ENCODE data around the gene SH2D1A.
"Not testable (repeated sequence)": the region's sequence is repeated elsewhere in the genome, so short reads cannot be mapped to it uniquely, and the experiment has no call there.

SH2D1A gene

GRCh38 chrX:124332481-124333424, 13.6 kb upstream of the SH2D1A start, which contains the start of gene TEX13D:
TSS of gene TEX13D (plus strand) at chrX:124332660. CDS start at chrX:124332918, 258 bp downstream.
- TF ChIP-seq, protein P1, sequence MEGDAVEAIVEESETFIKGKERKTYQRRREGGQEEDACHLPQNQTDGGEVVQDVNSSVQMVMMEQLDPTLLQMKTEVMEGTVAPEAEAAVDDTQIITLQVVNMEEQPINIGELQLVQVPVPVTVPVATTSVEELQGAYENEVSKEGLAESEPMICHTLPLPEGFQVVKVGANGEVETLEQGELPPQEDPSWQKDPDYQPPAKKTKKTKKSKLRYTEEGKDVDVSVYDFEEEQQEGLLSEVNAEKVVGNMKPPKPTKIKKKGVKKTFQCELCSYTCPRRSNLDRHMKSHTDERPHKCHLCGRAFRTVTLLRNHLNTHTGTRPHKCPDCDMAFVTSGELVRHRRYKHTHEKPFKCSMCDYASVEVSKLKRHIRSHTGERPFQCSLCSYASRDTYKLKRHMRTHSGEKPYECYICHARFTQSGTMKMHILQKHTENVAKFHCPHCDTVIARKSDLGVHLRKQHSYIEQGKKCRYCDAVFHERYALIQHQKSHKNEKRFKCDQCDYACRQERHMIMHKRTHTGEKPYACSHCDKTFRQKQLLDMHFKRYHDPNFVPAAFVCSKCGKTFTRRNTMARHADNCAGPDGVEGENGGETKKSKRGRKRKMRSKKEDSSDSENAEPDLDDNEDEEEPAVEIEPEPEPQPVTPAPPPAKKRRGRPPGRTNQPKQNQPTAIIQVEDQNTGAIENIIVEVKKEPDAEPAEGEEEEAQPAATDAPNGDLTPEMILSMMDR (IDR thresholded peaks at IDR 0.05; ENCODE audit: low read depth, low read length), result no peak
- no peak for DNase-seq
- Histone ChIP-seq H3K27ac (no peak within 1 kb of the TSS), H3K9me3 (ENCODE audit: severe bottlenecking) (no peaks in the 10 kb centered on the region), H3K36me3 (no peaks in the 10 kb centered on the region), H3K27me3 (ENCODE audit: insufficient read depth, low read depth, severe bottlenecking) (peaks cover 35% of the 10 kb centered on the region), H3K4me3 (ENCODE audit: low read depth, low read length) (no peak within 1 kb of the TSS)

- Histone ChIP-seq H3K9me3 (ENCODE audit: severe bottlenecking) (no peaks in the 10 kb centered on the region), H3K4me3 (ENCODE audit: low read depth, low read length) (no peak overlapping the region), H3K27ac (no peak overlapping the region), H3K36me3 (no peaks in the 10 kb centered on the region), H3K27me3 (ENCODE audit: insufficient read depth, low read depth, severe bottlenecking) (peaks cover 35% of the 10 kb centered on the region)
- TF ChIP-seq, protein P1 (IDR thresholded peaks at IDR 0.05; ENCODE audit: low read depth, low read length), result no peak
- no peak for DNase-seq
Observed at GRCh38 chrX:124333862-124334261, 12.5 kb upstream of the SH2D1A start.

DNA sequence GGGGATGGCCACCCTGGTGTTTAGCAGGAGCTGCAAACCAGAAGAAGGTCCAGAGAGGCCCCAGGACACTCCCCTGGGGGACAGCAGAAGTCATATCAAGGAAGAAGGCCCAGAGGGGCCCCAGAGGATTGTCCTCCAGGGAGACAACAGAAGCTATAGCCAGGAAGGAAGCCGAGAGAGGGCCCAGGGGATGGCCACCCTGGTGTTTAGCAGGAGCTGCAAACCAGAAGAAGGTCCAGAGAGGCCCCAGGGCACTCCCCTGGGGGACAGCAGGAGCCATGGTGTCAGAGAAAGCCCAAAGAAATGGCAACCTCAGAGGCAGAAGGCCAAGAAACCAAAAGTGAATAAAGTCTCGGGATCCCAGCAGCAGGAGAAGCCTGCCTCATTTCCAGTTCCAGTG, 11.8 kb upstream of the SH2D1A start:
- DNase-seq; H3K27ac ChIP-seq; H3K4me3 ChIP-seq (ENCODE audit: low read depth, low read length); H3K36me3 ChIP-seq; H3K9me3 ChIP-seq (ENCODE audit: severe bottlenecking): not testable (repeated sequence)
- peaks cover 41% of the 10 kb centered on the region for H3K27me3 ChIP-seq (ENCODE audit: insufficient read depth, low read depth, severe bottlenecking)

DNA sequence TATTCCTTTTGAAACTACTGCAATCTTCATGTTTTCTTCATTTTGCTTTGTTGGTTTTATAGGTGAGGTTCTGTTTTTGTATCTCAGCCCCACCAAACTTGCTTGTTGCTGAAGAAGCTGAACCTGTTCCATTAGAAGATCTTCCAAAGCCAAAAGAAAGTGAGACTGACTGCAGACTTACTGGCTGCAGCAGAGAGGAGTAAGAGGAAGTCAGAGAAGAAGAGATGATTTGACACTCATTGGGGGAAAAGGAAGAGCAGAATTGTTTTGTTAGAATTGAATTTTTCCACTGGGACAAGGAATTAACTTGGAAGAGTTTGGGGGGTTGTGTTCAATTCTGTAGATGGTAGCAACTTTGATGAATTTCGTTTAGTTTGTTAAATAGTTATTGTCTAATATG, 10.8 kb upstream of the SH2D1A start:
- H3K4me3 ChIP-seq (ENCODE audit: low read depth, low read length), result no peak overlapping the region
- no peak for DNase-seq
- H3K36me3 ChIP-seq, result no peaks in the 10 kb centered on the region
- no peaks in the 10 kb centered on the region for H3K9me3 ChIP-seq (ENCODE audit: severe bottlenecking)
- H3K27me3 ChIP-seq (ENCODE audit: insufficient read depth, low read depth, severe bottlenecking), result peaks cover 35% of the 10 kb centered on the region
- TF ChIP-seq, protein P1 (IDR thresholded peaks at IDR 0.05; ENCODE audit: low read depth, low read length), result no peak
- H3K27ac ChIP-seq, result no peak overlapping the region

DNA sequence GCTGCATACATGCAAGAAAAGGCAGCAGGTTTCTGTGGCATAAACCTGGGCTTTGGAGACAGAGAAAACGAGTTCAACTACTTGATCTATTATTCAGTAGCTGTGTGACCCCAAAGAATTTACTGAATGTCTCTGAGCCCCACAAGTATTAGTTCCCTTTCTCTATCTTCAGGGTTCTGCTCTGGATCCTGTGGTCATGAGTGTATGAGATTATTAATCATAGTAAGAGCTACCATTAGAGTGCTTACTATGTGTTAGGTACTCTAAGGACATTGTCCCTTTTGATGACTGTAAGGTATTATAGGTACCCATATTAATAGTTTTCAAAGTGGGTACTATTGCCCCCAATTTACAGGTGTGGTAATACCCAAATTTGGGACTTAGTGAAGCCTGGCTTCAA, 8.4 kb upstream of the SH2D1A start:
- Histone ChIP-seq H3K27ac (no peak overlapping the region), H3K9me3 (ENCODE audit: severe bottlenecking) (no peaks in the 10 kb centered on the region), H3K27me3 (ENCODE audit: insufficient read depth, low read depth, severe bottlenecking) (peaks cover 31% of the 10 kb centered on the region), H3K36me3 (no peaks in the 10 kb centered on the region), H3K4me3 (ENCODE audit: low read depth, low read length) (no peak overlapping the region)
- TF ChIP-seq, protein P1 (IDR thresholded peaks at IDR 0.05; ENCODE audit: low read depth, low read length), result no peak
- DNase-seq, result no peak

DNA sequence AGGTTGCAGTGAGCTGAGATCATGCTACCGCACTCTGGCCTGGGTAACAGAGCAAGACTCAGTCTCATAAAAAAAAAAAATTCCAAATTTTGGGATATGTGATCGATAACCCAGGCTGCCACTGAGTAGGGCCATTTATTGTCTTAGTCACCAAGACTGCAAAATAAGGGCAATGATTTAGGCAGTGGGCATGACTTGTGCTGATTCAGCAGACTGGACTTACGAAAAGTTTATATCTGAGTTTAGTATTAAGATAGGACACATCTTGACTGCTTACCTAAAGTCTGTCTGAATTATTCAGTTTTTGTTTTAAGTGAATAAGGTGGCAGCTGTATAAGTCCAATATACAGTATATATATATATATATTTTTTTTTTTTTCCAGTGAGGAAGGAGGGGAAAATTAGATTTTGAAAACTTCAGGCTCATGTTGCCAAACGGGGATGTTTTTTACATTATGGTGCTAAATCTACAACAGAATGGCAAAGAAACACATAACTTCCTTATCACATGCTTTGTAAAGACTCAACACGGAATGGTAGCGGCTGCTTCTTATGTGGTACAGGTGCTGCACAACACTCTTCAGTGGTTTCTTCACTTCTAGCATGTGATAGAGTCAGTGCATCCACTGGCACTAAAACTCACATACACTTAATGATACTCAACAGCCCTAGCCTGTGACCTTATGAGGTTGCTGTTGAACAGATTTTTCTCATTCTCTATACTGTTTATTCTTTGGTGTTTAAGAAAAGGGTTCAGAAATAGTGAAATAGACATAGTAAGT, 7.4 kb upstream of the SH2D1A start:
- DNase-seq, result no peak
- Histone ChIP-seq H3K4me3 (ENCODE audit: low read depth, low read length) (no peak overlapping the region), H3K27me3 (ENCODE audit: insufficient read depth, low read depth, severe bottlenecking) (peaks cover 31% of the 10 kb centered on the region), H3K9me3 (ENCODE audit: severe bottlenecking) (no peaks in the 10 kb centered on the region), H3K36me3 (no peaks in the 10 kb centered on the region), H3K27ac (no peak overlapping the region)
- TF ChIP-seq, protein P1 (IDR thresholded peaks at IDR 0.05; ENCODE audit: low read depth, low read length), result no peak
